Measurements from ENCODE around the gene CDYL.

Gene CDYL

DNA sequence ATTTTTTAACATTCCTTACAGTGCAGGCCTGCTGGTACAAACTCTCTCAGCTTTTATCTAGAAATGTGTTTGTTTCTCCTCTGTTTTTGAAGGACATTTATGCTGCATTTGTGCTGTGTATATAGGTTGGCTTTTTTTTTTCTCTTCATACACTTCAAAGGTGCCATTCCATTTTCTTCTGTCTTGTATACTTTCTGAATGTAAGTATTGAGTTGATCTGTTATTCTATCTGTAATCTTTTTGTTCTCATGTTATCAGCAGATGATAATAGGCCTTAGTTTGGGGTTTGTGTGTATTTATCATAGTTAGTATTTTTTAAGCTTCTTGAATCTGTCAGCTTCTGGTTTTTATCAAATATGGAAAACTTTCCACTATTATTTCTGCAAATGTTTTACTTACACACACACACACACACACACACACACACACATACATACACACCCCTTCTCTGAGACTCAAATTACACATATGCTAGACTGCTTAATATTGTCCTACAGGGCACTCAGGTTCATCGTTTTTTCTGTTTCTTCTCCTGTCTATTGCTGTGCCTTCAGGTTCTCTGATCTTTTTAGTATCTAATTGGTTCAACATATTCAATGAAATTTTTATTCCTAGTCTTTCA is 153.0 kb downstream of the CDYL start:
- Histone ChIP-seq H4K20me1 (ENCODE audit: control insufficient read depth, insufficient read depth, low read depth, low read length) (no peaks in the 10 kb centered on the region; the same call in 1 of the 2 replicates), H3K9me3 (ENCODE audit: control insufficient read depth, insufficient read depth, low read length) (no peaks in the 10 kb centered on the region), H3F3A (ENCODE audit: control insufficient read depth, insufficient read depth) (no peaks in the 10 kb centered on the region), H3K79me2 (ENCODE audit: control insufficient read depth, low read length) (peaks cover 15% of the 10 kb centered on the region), H3K4me1 (ENCODE audit: control insufficient read depth, low read length) (no peaks in the 10 kb centered on the region), H3K27ac (ENCODE audit: low read depth, low read length) (no peak overlapping the region), H3K4me3 (ENCODE audit: low read length) (no peak overlapping the region), H3K4me2 (ENCODE audit: low read length) (no peak overlapping the region), H3K9me2 (replicated peaks; ENCODE audit: control insufficient read depth, low read length) (no peaks in the 10 kb centered on the region), H3K36me3 (ENCODE audit: control insufficient read depth, low read length) (no peaks in the 10 kb centered on the region), H3K27me3 (ENCODE audit: control insufficient read depth, low read length) (no peaks in the 10 kb centered on the region)
- TF ChIP-seq, protein P1, sequence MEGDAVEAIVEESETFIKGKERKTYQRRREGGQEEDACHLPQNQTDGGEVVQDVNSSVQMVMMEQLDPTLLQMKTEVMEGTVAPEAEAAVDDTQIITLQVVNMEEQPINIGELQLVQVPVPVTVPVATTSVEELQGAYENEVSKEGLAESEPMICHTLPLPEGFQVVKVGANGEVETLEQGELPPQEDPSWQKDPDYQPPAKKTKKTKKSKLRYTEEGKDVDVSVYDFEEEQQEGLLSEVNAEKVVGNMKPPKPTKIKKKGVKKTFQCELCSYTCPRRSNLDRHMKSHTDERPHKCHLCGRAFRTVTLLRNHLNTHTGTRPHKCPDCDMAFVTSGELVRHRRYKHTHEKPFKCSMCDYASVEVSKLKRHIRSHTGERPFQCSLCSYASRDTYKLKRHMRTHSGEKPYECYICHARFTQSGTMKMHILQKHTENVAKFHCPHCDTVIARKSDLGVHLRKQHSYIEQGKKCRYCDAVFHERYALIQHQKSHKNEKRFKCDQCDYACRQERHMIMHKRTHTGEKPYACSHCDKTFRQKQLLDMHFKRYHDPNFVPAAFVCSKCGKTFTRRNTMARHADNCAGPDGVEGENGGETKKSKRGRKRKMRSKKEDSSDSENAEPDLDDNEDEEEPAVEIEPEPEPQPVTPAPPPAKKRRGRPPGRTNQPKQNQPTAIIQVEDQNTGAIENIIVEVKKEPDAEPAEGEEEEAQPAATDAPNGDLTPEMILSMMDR (IDR thresholded peaks at IDR 0.05; ENCODE audit: low read depth, low read length, poor library complexity, severe bottlenecking) = no peak
- no peak for TF ChIP-seq EZH2phosphoT487 (IDR thresholded peaks at IDR 0.05; ENCODE audit: borderline replicate concordance, low read length)

DNA sequence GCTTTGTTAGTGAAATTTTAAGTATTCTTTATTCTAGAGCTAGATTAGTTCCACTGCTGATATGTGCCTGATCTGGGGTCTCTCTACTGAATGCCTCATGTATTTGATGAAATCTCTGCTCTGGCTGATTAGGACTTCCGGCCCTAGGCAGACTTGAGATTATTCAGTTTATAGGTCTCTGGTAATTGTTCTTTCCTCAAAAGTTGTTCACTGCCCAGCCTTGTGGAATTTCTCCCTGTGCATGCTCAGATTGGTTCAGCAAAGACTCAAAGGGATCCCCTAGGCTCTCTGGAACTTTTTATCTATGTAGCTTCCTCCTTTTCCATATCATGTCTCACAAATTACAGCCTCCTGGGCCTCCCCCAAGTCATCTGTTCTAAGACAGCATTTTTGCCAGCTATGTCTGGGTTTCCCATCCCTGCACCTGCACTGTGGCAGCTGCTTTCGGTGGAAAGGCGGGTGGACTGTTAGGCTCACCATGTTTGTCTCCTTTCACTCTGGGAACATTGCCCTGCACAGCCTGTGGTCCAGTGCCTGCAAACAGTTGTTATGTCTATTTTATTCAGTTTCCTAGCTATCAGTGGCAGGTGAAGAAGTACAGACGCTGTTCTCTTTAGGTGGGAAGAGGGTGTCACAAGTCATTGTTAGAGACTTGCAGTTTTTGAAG is 154.0 kb downstream of the CDYL start:
- no peaks in the 10 kb centered on the region for H3F3A ChIP-seq (ENCODE audit: control insufficient read depth, insufficient read depth)
- H3K36me3 ChIP-seq (ENCODE audit: control insufficient read depth, low read length) = no peaks in the 10 kb centered on the region
- H3K9me2 ChIP-seq (replicated peaks; ENCODE audit: control insufficient read depth, low read length) = no peaks in the 10 kb centered on the region
- no peaks in the 10 kb centered on the region for H3K9me3 ChIP-seq (ENCODE audit: control insufficient read depth, insufficient read depth, low read length)
- no peak overlapping the region for H3K4me3 ChIP-seq (ENCODE audit: low read length)
- no peak for TF ChIP-seq EZH2phosphoT487 (IDR thresholded peaks at IDR 0.05; ENCODE audit: borderline replicate concordance, low read length)
- TF ChIP-seq, protein P1 (IDR thresholded peaks at IDR 0.05; ENCODE audit: low read depth, low read length, poor library complexity, severe bottlenecking) = no peak
- H4K20me1 ChIP-seq (ENCODE audit: control insufficient read depth, insufficient read depth, low read depth, low read length) = no peaks in the 10 kb centered on the region
- no peaks in the 10 kb centered on the region for H3K4me1 ChIP-seq (ENCODE audit: control insufficient read depth, low read length)
- H3K79me2 ChIP-seq (ENCODE audit: control insufficient read depth, low read length) = peaks cover 15% of the 10 kb centered on the region
- H3K4me2 ChIP-seq (ENCODE audit: low read length) = no peak overlapping the region
- no peaks in the 10 kb centered on the region for H3K27me3 ChIP-seq (ENCODE audit: control insufficient read depth, low read length)
- H3K27ac ChIP-seq (ENCODE audit: low read depth, low read length) = no peak overlapping the region

DNA sequence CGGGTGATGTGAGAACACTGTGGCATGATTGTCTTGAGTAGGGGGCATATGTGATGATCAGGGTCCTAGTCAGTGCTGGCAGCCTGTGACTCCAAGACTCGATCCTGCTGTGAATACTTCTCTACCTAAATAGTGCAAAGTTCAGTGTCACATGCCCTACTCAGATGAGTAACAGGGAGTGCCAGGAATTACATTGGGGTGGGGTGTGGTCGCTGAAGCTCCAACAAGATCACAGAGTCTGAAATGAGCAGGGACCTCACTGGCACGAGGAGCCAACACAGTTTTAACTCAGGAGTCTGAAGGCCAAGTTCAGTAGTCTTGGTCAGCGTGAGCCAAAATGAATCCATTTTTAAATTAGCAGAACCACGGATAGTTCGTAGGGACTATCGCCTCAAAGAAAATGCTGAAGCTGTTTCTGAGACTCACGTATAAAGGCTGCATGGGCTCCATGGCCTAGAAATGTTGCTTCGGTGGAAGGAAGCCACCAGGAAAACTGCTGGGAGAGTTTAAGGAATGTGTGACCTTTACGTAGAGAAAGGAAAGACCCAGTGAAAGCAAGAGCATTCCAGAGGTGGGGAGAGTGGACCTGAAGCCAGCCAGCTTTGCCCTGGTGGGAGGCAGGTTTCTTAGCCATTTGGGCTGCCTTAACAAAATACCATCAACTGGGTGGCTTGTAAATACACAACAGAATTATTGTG is 155.5 kb downstream of the CDYL start:
- no peaks in the 10 kb centered on the region for H3K4me1 ChIP-seq (ENCODE audit: control insufficient read depth, low read length)
- H3F3A ChIP-seq (ENCODE audit: control insufficient read depth, insufficient read depth) = no peaks in the 10 kb centered on the region
- no peak overlapping the region for H3K4me2 ChIP-seq (ENCODE audit: low read length)
- no peaks in the 10 kb centered on the region for H3K36me3 ChIP-seq (ENCODE audit: control insufficient read depth, low read length)
- no peak overlapping the region for H3K27ac ChIP-seq (ENCODE audit: low read depth, low read length)
- peaks cover 15% of the 10 kb centered on the region for H3K79me2 ChIP-seq (ENCODE audit: control insufficient read depth, low read length)
- H3K27me3 ChIP-seq (ENCODE audit: control insufficient read depth, low read length) = no peaks in the 10 kb centered on the region
- no peaks in the 10 kb centered on the region for H3K9me3 ChIP-seq (ENCODE audit: control insufficient read depth, insufficient read depth, low read length)
- H3K4me3 ChIP-seq (ENCODE audit: low read length) = no peak overlapping the region
- H3K9me2 ChIP-seq (replicated peaks; ENCODE audit: control insufficient read depth, low read length) = no peaks in the 10 kb centered on the region
- no peaks in the 10 kb centered on the region for H4K20me1 ChIP-seq (ENCODE audit: control insufficient read depth, insufficient read depth, low read depth, low read length)
- TF ChIP-seq EZH2phosphoT487 (IDR thresholded peaks at IDR 0.05; ENCODE audit: borderline replicate concordance, low read length) = no peak
- TF ChIP-seq, protein P1 (IDR thresholded peaks at IDR 0.05; ENCODE audit: low read depth, low read length, poor library complexity, severe bottlenecking) = no peak

All from DOHH2 (cell line).